ENCODE results near the gene SSH3. TPM values are rescaled to one million over a fixed set of nuclear protein-coding genes. Genes with fewer than 3 reads are reported as not detected.

SSH3 gene
- total RNA-seq, 1 donor from 2014 or later, result 35.0 TPM

GRCh38 chr11:67289651-67290479 lies 13.5 kb upstream of the SSH3 start:
- no peak for TF ChIP-seq CTCF (IDR thresholded peaks at IDR 0.05; ENCODE audit: insufficient read depth, low read length, severe bottlenecking)
- Histone ChIP-seq H3K4me3 (ENCODE audit: low read depth, low read length) (peak overlapping the region; percentile 80), H3K36me3 (ENCODE audit: control insufficient read depth, insufficient read depth, low read length) (peaks cover 24% of the 10 kb centered on the region), H3K27me3 (ENCODE audit: control insufficient read depth, insufficient read depth, low read length) (no peaks in the 10 kb centered on the region)
- FAIRE-seq (no peak), DNase-seq (ENCODE audit: low read depth) (no peak)

- Histone ChIP-seq H3K27me3 (ENCODE audit: control insufficient read depth, insufficient read depth, low read length) (no peaks in the 10 kb centered on the region), H3K4me3 (ENCODE audit: low read depth, low read length) (no peak overlapping the region), H3K36me3 (ENCODE audit: control insufficient read depth, insufficient read depth, low read length) (peaks cover 21% of the 10 kb centered on the region)
- no peak for DNase-seq (ENCODE audit: low read depth)
- TF ChIP-seq CTCF (IDR thresholded peaks at IDR 0.05; ENCODE audit: insufficient read depth, low read length, severe bottlenecking), result no peak
- no peak for FAIRE-seq
Measured at GRCh38 chr11:67290801-67291200, 12.5 kb upstream of the SSH3 start.

GRCh38 chr11:67291481-67292381 lies 11.6 kb upstream of the SSH3 start:
- DNase-seq (ENCODE audit: low read depth) (no peak), FAIRE-seq (no peak)
- Histone ChIP-seq H3K4me3 (ENCODE audit: low read depth, low read length) (no peak overlapping the region), H3K27me3 (ENCODE audit: control insufficient read depth, insufficient read depth, low read length) (no peaks in the 10 kb centered on the region), H3K36me3 (ENCODE audit: control insufficient read depth, insufficient read depth, low read length) (peaks cover 20% of the 10 kb centered on the region)
- TF ChIP-seq CTCF (IDR thresholded peaks at IDR 0.05; ENCODE audit: insufficient read depth, low read length, severe bottlenecking), result no peak

GRCh38 chr11:67292671-67293070 lies 10.7 kb upstream of the SSH3 start:
- Histone ChIP-seq H3K4me3 (ENCODE audit: low read depth, low read length) (no peak overlapping the region), H3K27me3 (ENCODE audit: control insufficient read depth, insufficient read depth, low read length) (no peaks in the 10 kb centered on the region), H3K36me3 (ENCODE audit: control insufficient read depth, insufficient read depth, low read length) (peaks cover 19% of the 10 kb centered on the region)
- no peak for TF ChIP-seq CTCF (IDR thresholded peaks at IDR 0.05; ENCODE audit: insufficient read depth, low read length, severe bottlenecking)
- no peak for DNase-seq (ENCODE audit: low read depth)
- FAIRE-seq, result no peak

- peak; percentile 99 for DNase-seq (ENCODE audit: low read depth)
- Histone ChIP-seq H3K36me3 (ENCODE audit: control insufficient read depth, insufficient read depth, low read length) (peaks cover 19% of the 10 kb centered on the region), H3K27me3 (ENCODE audit: control insufficient read depth, insufficient read depth, low read length) (no peaks in the 10 kb centered on the region), H3K4me3 (ENCODE audit: low read depth, low read length) (no peak overlapping the region)
- TF ChIP-seq CTCF (IDR thresholded peaks at IDR 0.05; ENCODE audit: insufficient read depth, low read length, severe bottlenecking), result no peak
- no peak for FAIRE-seq
Measured at GRCh38 chr11:67293090-67293489, 10.2 kb upstream of the SSH3 start.

Measured in bronchial epithelial cell (primary cell).